Endothelial cell of umbilical vein (primary cell): ENCODE data around the gene PPP1R8. TPM values are rescaled to one million over a fixed set of nuclear protein-coding genes. Genes with fewer than 3 reads are reported as not detected.

Experiments
- BruUV-seq: library from RNA; stranded (reverse); fragments of 400-500 nt; replicated peaks from 2 replicates; lab custom pipeline; 2021; lab: Mats Ljungman, UMichigan
- CTCF ChIA-PET: fragments of 300-600, 350-600 bp; sonication (Branson Sonifier 250); formaldehyde crosslinking; loops from one replicate; lab custom pipeline; 2021; ENCODE audit warnings: antibody characterized with exemption, inconsistent platforms; lab: Charles Lee
- POLR2A ChIA-PET: fragments of 300-600, 350-600 bp; sonication (Branson Sonifier 250); formaldehyde crosslinking; loops from one replicate; lab custom pipeline; 2021; ENCODE audit warnings: antibody characterized with exemption, inconsistent platforms; lab: Charles Lee
- DNase-seq: peaks from one replicate; pipeline ENCODE4 v3.0.0-alpha.2; 2011; ENCODE audit warnings: low read depth, low spot score
- FAIRE-seq: peaks from 2 replicates; lab custom pipeline; 2011; peaks lifted over from hg19 to GRCh38; lab: Jason Lieb, UNC
- H2AFZ ChIP-seq: 2 replicates; pipeline ENCODE4 v1.6.0; 2012; ENCODE audit warnings: low read depth, low read length, control low read depth, inconsistent platforms
- H3K27ac ChIP-seq: 2 replicates; pipeline ENCODE4 v1.5.1; 2011; ENCODE audit warnings: low read depth, mild to moderate bottlenecking, control low read depth, low read length, moderate library complexity; ENCODE audit not compliant: insufficient read depth
- H3K27me3 ChIP-seq, 2 experiments: 2 replicates each; pipeline versions ENCODE4 v1.6.0 to v1.6.1; 2011; ENCODE audit warnings: low read length in 2 of 2, mixed read lengths in 1 of 2; ENCODE audit not compliant: control insufficient read depth in 2 of 2, insufficient read depth in 2 of 2
- H3K36me3 ChIP-seq, 2 experiments: 2 replicates in 1 of 2; 3 replicates in 1 of 2; pipeline ENCODE4 v1.5.1; 2011; ENCODE audit warnings: low read length in 2 of 2, mild to moderate bottlenecking in 1 of 2, moderate library complexity in 1 of 2; ENCODE audit not compliant: control insufficient read depth in 2 of 2, insufficient read depth in 2 of 2; ENCODE audit errors: extremely low read depth in 1 of 2
- H3K4me1 ChIP-seq: 3 replicates; pipeline ENCODE4 v1.5.1; 2011; ENCODE audit warnings: mild to moderate bottlenecking, low read length; ENCODE audit not compliant: control insufficient read depth, insufficient read depth; ENCODE audit errors: extremely low read depth
- H3K4me2 ChIP-seq: 2 replicates; pipeline ENCODE4 v1.6.1; 2011; ENCODE audit warnings: low read length, control low read depth, mixed read lengths; ENCODE audit not compliant: insufficient read depth
- H3K4me3 ChIP-seq, 3 experiments: fragments of 200-600 bp in 1 of 3; sonication (generic), shearing (Covaris generic) in 1 of 3; replicated peaks in 1 of 3; 2 replicates each; pipeline ENCODE4 v1.5.1; 2011 to 2016; ENCODE audit warnings: control low read depth in 3 of 3, low read length in 3 of 3, mild to moderate bottlenecking in 2 of 3, inconsistent platforms in 1 of 3, low read depth in 1 of 3, moderate library complexity in 1 of 3; ENCODE audit not compliant: insufficient read depth in 1 of 3
- H3K79me2 ChIP-seq: 2 replicates; pipeline ENCODE4 v1.6.0; 2012; ENCODE audit warnings: low read length, inconsistent platforms; ENCODE audit not compliant: control insufficient read depth, insufficient read depth
- H3K9ac ChIP-seq: replicated peaks from 2 replicates; pipeline ENCODE3; 2011; ENCODE audit warnings: low read length, control low read depth; ENCODE audit not compliant: insufficient read depth; ENCODE audit errors: extremely low read depth
- H3K9me1 ChIP-seq: replicated peaks from 3 replicates; pipeline ENCODE4 v1.6.0; 2011; ENCODE audit warnings: mild to moderate bottlenecking, low read length; ENCODE audit not compliant: control insufficient read depth, insufficient read depth; ENCODE audit errors: extremely low read depth
- H3K9me3 ChIP-seq: replicated peaks from 2 replicates; pipeline ENCODE4 v1.5.1; 2012; ENCODE audit warnings: low read length, inconsistent platforms; ENCODE audit not compliant: control insufficient read depth, insufficient read depth
- H4K20me1 ChIP-seq: replicated peaks from 2 replicates; pipeline ENCODE3; 2011; ENCODE audit warnings: mild to moderate bottlenecking, low read length; ENCODE audit not compliant: control insufficient read depth, insufficient read depth; ENCODE audit errors: extremely low read depth
- EZH2 ChIP-seq: IDR thresholded peaks from 2 replicates; pipeline ENCODE4 v1.6.1; 2012; ENCODE audit warnings: borderline replicate concordance, low read depth, mild to moderate bottlenecking, moderate library complexity, low read length, inconsistent platforms; ENCODE audit not compliant: severe bottlenecking
- FOS ChIP-seq: IDR thresholded peaks from 2 replicates; pipeline ENCODE4 v1.6.1; 2011; ENCODE audit warnings: mild to moderate bottlenecking, low read length, moderate library complexity, borderline replicate concordance; ENCODE audit not compliant: insufficient read depth
- GATA2 ChIP-seq: IDR thresholded peaks from 2 replicates; pipeline ENCODE4 v1.7.0; 2011; ENCODE audit warnings: low read depth, mild to moderate bottlenecking, moderate library complexity, mixed read lengths, low read length; ENCODE audit not compliant: insufficient read length, insufficient read depth
- JUN ChIP-seq: IDR thresholded peaks from 2 replicates; pipeline ENCODE4 v1.6.1; 2011; ENCODE audit warnings: borderline replicate concordance, low read depth; ENCODE audit not compliant: insufficient read length, insufficient read depth
- MYC ChIP-seq: IDR thresholded peaks from one replicate; pipeline ENCODE4 v1.6.1; 2011; ENCODE audit warnings: mild to moderate bottlenecking, low read depth, low read length
- POLR2A ChIP-seq: IDR thresholded peaks from 2 replicates; pipeline ENCODE4 v1.6.1; 2012; ENCODE audit warnings: low read depth, mild to moderate bottlenecking, control low read depth, low read length
- POLR2AphosphoS5 ChIP-seq: IDR thresholded peaks from 2 replicates; pipeline ENCODE4 v1.6.1; 2012; ENCODE audit warnings: low read depth, mild to moderate bottlenecking, control low read depth, low read length, moderate library complexity; ENCODE audit not compliant: insufficient read depth
- dilution Hi-C: fragments of 300-500 bp; cut with MboI; formaldehyde crosslinking; loops from one replicate; pipeline ENCODE4 v1.15.0; 2019; ENCODE audit warnings: low sequenced_read_pairs; ENCODE audit not compliant: extremely low pct_ligation_motif_present
- intact Hi-C: fragments of 100-400 bp; cut with micrococcal nuclease; formaldehyde crosslinking; loops from one replicate; pipeline ENCODE4 v1.10.0; 2022
- polyA plus RNA-seq, 4 experiments: library from polyadenylated mRNA; depleted of rRNA in 3 of 4; stranded (reverse) in 3 of 4; unstranded in 1 of 4; fragments of >200 nt; gene quantifications; 2 replicates each; pipeline versions ENCODE4 v1.2.1 to v1.2.3, GENCODE V29; 2011 to 2012; ENCODE audit warnings: missing spikeins in 1 of 4
- total RNA-seq: library from RNA; stranded (reverse); gene quantifications from 2 replicates; pipeline ENCODE4 v1.2.3, GENCODE V29; 2021
- TF ChIP-seq, protein P1 (sequence below), 2 donors: IDR thresholded peaks; 1 replicate in 1 of 2; 2 replicates in 1 of 2; pipeline ENCODE4 v1.5.1; 2011; ENCODE audit warnings: low read length in 2 of 2, mild to moderate bottlenecking in 2 of 2, moderate library complexity in 2 of 2, control low read depth in 1 of 2, inconsistent platforms in 1 of 2, low read depth in 1 of 2; ENCODE audit not compliant: insufficient read depth in 1 of 2; ENCODE audit errors: extremely low read depth in 1 of 2
- TF ChIP-seq, protein P2 (sequence below): IDR thresholded peaks from 2 replicates; pipeline ENCODE4 v1.6.1; 2011; ENCODE audit not compliant: insufficient read depth, insufficient read length

Gene PPP1R8
- total and polyA plus RNA-seq, 2 donors (not counting 3 experiments of a cell fraction or from before 2014, with no cell fraction given), result 39.0 to 48.5 TPM

DNA sequence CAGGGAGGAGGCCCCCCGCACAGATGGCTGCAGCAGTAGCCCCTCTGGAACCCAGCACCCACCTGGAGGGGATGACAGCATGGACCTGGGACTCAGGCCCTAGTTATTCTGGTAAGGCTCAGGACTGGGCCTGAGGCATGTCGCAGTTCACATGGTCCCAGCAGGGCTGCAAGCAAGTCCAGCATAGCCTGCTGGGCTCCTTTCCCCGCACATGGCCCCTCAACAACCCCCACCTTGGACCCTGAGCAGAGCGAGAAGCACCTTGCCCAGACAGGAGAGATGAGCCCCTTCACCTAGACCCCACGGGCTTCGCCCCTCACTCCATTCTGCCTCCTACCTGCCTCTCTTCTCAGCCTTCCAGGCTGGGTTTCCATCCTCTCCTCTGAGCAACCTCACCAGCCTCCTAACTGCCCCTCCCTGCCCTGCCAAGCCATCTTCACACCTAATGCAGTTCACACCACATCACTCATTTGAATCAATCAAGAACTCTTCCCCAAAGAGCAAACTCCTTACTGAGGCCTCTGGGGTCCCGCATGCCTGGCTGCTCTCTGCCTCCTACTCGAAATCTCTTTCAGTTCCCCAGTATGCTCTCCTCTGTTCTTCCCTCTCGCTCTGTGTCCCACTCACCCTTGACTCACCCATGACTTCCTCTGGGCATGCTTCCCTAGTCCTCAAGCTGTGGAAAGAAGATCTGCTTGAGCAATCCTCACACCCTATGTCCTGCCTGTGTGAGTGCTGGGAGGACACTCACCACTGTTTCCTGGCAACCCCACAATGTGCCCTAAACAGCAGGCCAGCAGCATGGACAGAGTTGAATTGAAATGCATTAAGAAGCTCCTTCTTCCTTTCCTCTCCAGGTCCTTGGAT, 32.3 kb downstream of the PPP1R8 start:
- intact Hi-C loops, result no loop called here
- H3K27ac ChIP-seq, result no peak overlapping the region
- H3K27me3 ChIP-seq, result no peaks in the 10 kb centered on the region
- H4K20me1 ChIP-seq, result no peaks in the 10 kb centered on the region
- H3K4me1 ChIP-seq, result peaks cover 4% of the 10 kb centered on the region
- no peak overlapping the region for H3K4me2 ChIP-seq
- ChIA-PET POLR2A (no interaction called here), CTCF (interaction anchor here (1.1 kb wide), 1 partner anchor 12 kb away, joined by 3 read pairs; no protein-coding TSS in a partner anchor)
- BruUV-seq, result no TSS peak
- no peaks in the 10 kb centered on the region for H3K36me3 ChIP-seq
- TF ChIP-seq EZH2, result no peak
- FAIRE-seq, result peak; percentile 74
- no peaks in the 10 kb centered on the region for H3K9me3 ChIP-seq
- peak overlapping the region; percentile 1 for H2AFZ ChIP-seq
- H3K9me1 ChIP-seq, result no peaks in the 10 kb centered on the region
- no peak overlapping the region for H3K9ac ChIP-seq
- peak; percentile 49 for DNase-seq
- dilution Hi-C loops, result no loop called here
- no peaks in the 10 kb centered on the region for H3K79me2 ChIP-seq
- no peak overlapping the region for H3K4me3 ChIP-seq

DNA sequence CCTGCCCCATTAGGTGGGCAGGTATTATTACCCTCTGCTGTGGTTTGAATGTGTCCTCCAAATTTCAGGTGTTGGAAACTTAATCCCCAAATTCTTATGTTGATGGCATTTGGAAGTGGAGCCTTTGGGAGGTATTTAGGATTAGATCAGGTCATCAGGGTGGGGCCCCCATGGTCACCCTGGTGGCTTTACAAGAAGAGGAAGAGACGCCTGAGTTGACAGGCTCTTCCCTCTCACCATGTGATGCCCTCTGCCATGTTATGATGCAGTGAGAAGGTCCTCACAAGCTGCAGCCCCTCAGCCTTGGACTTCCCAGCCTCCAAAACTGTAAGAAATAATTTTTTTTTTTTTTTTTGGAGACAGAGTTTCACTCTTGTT, 32.9 kb downstream of the PPP1R8 start:
- DNase-seq (no peak), FAIRE-seq (no peak)
- Histone ChIP-seq H3K79me2 (no peaks in the 10 kb centered on the region), H3K9ac (no peak overlapping the region), H4K20me1 (no peaks in the 10 kb centered on the region), H3K27me3 (no peaks in the 10 kb centered on the region), H3K4me3 (no peak overlapping the region), H3K9me3 (no peaks in the 10 kb centered on the region), H3K4me2 (no peak overlapping the region), H3K36me3 (no peaks in the 10 kb centered on the region), H3K27ac (no peak overlapping the region), H3K9me1 (no peaks in the 10 kb centered on the region), H2AFZ (no peak overlapping the region), H3K4me1 (peaks cover 4% of the 10 kb centered on the region)
- TF ChIP-seq FOS (no peak), JUN (no peak), POLR2AphosphoS5 (no peak), EZH2 (no peak), GATA2 (no peak), POLR2A (no peak), MYC (no peak)
- TF ChIP-seq, protein P1, sequence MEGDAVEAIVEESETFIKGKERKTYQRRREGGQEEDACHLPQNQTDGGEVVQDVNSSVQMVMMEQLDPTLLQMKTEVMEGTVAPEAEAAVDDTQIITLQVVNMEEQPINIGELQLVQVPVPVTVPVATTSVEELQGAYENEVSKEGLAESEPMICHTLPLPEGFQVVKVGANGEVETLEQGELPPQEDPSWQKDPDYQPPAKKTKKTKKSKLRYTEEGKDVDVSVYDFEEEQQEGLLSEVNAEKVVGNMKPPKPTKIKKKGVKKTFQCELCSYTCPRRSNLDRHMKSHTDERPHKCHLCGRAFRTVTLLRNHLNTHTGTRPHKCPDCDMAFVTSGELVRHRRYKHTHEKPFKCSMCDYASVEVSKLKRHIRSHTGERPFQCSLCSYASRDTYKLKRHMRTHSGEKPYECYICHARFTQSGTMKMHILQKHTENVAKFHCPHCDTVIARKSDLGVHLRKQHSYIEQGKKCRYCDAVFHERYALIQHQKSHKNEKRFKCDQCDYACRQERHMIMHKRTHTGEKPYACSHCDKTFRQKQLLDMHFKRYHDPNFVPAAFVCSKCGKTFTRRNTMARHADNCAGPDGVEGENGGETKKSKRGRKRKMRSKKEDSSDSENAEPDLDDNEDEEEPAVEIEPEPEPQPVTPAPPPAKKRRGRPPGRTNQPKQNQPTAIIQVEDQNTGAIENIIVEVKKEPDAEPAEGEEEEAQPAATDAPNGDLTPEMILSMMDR (IDR thresholded peaks at IDR 0.05; ENCODE audit: extremely low read depth in 1 of 2, insufficient read depth in 1 of 2, low read depth in 1 of 2, low read length in 2 of 2), result no peak
- TF ChIP-seq, protein P2, sequence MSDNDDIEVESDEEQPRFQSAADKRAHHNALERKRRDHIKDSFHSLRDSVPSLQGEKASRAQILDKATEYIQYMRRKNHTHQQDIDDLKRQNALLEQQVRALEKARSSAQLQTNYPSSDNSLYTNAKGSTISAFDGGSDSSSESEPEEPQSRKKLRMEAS, result no peak
- CTCF ChIA-PET, result interaction anchor here (1.1 kb wide), 1 partner anchor 12 kb away, joined by 3 read pairs; no protein-coding TSS in a partner anchor
- no TSS peak for BruUV-seq
- dilution Hi-C loops, result no loop called here
- intact Hi-C loops, result no loop called here
- POLR2A ChIA-PET, result no interaction called here
